K562 (cell line): ENCODE measurements around the gene ADAMTS14. TPM values are rescaled to one million over a fixed set of nuclear protein-coding genes. Genes with fewer than 3 reads are reported as not detected.

Source experiments
- CBX3 ChIP-seq, 2 experiments: IDR thresholded peaks; 1 replicate in 1 of 2; 2 replicates in 1 of 2; pipeline ENCODE4 v1.6.1; 2012; ENCODE audit warnings: inconsistent platforms in 2 of 2, low read length in 2 of 2, borderline replicate concordance in 1 of 2, control low read depth in 1 of 2
- CHCHD3 ChIP-seq: fragments of 250-450 bp; sonication (Bioruptor Pico); IDR thresholded peaks from 2 replicates; pipeline ENCODE4 v2.1.2; 2022; ENCODE audit warnings: mild to moderate bottlenecking
- FOXA1 ChIP-seq: fragments of 450-650 bp; IDR thresholded peaks from 2 replicates; pipeline ENCODE4 v1.6.1; 2016; ENCODE audit warnings: mild to moderate bottlenecking, borderline replicate concordance
- GTF2F1 ChIP-seq: IDR thresholded peaks from 2 replicates; pipeline ENCODE4 v1.6.1; 2011; ENCODE audit warnings: low read depth, low read length, improper control_type of control experiment
- HDAC1 ChIP-seq, 2 experiments: fragments of 450-650 bp; IDR thresholded peaks; 2 replicates each; pipeline ENCODE4 v1.6.1; 2016 to 2017; ENCODE audit warnings: inconsistent platforms in 1 of 2, mild to moderate bottlenecking in 1 of 2, moderate library complexity in 1 of 2
- HNRNPL ChIP-seq: fragments of 200-400 bp; formaldehyde crosslinking; IDR thresholded peaks from 2 replicates; pipeline ENCODE4 v1.6.1; 2017; ENCODE audit warnings: low read depth, mild to moderate bottlenecking, low read length
- MAFF ChIP-seq: IDR thresholded peaks from 2 replicates; pipeline ENCODE4 v1.6.1; 2012; ENCODE audit warnings: low read length, improper control_type of control experiment
- NFATC3 ChIP-seq: fragments of 450-650 bp; IDR thresholded peaks from 2 replicates; pipeline ENCODE4 v1.6.1; 2017; ENCODE audit warnings: mild to moderate bottlenecking
- NFXL1 ChIP-seq: fragments of 450-650 bp; formaldehyde crosslinking; IDR thresholded peaks from 2 replicates; pipeline ENCODE4 v1.4.0; 2021; ENCODE audit warnings: mild to moderate bottlenecking
- PHB2 ChIP-seq: fragments of 450-650 bp; IDR thresholded peaks from 2 replicates; pipeline ENCODE4 v1.6.1; 2017; ENCODE audit warnings: low read depth
- TBL1XR1 ChIP-seq, 2 experiments: IDR thresholded peaks; 2 replicates each; pipeline ENCODE4 v1.6.1; 2012; ENCODE audit warnings: improper control_type of control experiment in 2 of 2, low read length in 2 of 2, mild to moderate bottlenecking in 1 of 2
- TCF7 ChIP-seq: sonication (generic); IDR thresholded peaks from 2 replicates; pipeline ENCODE4 v1.6.1; 2016; ENCODE audit warnings: antibody characterized with exemption, borderline replicate concordance
- ZNF551 ChIP-seq: fragments of 250-450 bp; sonication (Bioruptor Pico); IDR thresholded peaks from 2 replicates; pipeline ENCODE4 v1.5.0; 2021; ENCODE audit warnings: mild to moderate bottlenecking, moderate library complexity
- polyA plus RNA-seq, 8 experiments: library from polyadenylated mRNA; depleted of rRNA in 4 of 8; stranded (reverse) in 5 of 8; unstranded in 3 of 8; fragments of >200 nt; fragmentation: Nextera tagmentation in 2 of 8; fragmentation: Illumina TruSeq in 1 of 8; extraction: Ambion mirVana in 2 of 8; extraction: Trizol in 1 of 8; gene quantifications; 2 replicates each; pipeline versions ENCODE4 v1.2.1 to v1.2.3, GENCODE V29; 2011 to 2014; ENCODE audit warnings: inconsistent platforms in 1 of 8, missing spikeins in 1 of 8
- total RNA-seq, 7 experiments: library from RNA; depleted of rRNA in 6 of 7; stranded (reverse); fragments of >200 nt in 6 of 7; fragmentation: Illumina TruSeq in 2 of 7; extraction: Trizol in 2 of 7; gene quantifications; 2 replicates each; pipeline versions ENCODE4 v1.2.1 to v1.2.3, GENCODE V29; 2011 to 2021; ENCODE audit warnings: low replicate concordance in 1 of 7
- TF ChIP-seq, protein P1 (sequence below): fragments of 200-600 bp; sonication (generic); IDR thresholded peaks from one replicate; pipeline ENCODE4 v1.6.1; 2012; ENCODE audit warnings: mild to moderate bottlenecking, low read depth, low read length, inconsistent platforms
- TF ChIP-seq, protein P2 (sequence below): fragments of 450-650 bp; conservative IDR thresholded peaks from 2 replicates; pipeline ENCODE4 v1.6.1; 2016; ENCODE audit warnings: missing genetic modification characterization, low read depth, mild to moderate bottlenecking, missing compliant biosample characterization, moderate library complexity

ADAMTS14 gene
- total and polyA plus RNA-seq, 9 of the 15 experiments (the other 6 are each of a cell fraction or from before 2014, with no cell fraction given) = 0.04 to 37.4 (median 15.9) TPM

DNA sequence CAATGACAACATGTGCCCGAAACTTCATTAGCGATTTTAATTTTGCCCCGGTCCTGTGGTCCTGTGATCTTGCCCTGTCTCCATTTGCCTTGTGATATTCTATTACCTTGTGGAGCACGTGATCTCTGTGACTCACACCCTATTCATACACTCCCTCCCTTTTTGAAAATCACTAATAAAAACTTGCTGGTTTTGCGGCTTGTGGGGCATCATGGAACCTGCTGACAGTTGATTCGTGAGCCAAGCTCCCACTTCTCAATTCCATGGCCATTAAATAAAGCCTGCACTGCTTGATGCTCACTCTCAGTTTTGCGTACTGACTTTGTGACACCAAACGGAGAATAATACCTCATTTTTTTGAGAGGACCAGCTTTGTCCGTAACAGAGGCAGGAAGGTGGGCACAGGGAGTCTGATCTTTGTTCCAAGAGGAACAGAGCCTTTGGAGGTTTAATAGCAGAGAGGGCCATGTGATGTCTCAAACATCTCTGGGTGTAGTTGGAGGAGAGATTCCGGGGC is 3.8 kb upstream of the ADAMTS14 start (continued):
- TF ChIP-seq, protein P1, sequence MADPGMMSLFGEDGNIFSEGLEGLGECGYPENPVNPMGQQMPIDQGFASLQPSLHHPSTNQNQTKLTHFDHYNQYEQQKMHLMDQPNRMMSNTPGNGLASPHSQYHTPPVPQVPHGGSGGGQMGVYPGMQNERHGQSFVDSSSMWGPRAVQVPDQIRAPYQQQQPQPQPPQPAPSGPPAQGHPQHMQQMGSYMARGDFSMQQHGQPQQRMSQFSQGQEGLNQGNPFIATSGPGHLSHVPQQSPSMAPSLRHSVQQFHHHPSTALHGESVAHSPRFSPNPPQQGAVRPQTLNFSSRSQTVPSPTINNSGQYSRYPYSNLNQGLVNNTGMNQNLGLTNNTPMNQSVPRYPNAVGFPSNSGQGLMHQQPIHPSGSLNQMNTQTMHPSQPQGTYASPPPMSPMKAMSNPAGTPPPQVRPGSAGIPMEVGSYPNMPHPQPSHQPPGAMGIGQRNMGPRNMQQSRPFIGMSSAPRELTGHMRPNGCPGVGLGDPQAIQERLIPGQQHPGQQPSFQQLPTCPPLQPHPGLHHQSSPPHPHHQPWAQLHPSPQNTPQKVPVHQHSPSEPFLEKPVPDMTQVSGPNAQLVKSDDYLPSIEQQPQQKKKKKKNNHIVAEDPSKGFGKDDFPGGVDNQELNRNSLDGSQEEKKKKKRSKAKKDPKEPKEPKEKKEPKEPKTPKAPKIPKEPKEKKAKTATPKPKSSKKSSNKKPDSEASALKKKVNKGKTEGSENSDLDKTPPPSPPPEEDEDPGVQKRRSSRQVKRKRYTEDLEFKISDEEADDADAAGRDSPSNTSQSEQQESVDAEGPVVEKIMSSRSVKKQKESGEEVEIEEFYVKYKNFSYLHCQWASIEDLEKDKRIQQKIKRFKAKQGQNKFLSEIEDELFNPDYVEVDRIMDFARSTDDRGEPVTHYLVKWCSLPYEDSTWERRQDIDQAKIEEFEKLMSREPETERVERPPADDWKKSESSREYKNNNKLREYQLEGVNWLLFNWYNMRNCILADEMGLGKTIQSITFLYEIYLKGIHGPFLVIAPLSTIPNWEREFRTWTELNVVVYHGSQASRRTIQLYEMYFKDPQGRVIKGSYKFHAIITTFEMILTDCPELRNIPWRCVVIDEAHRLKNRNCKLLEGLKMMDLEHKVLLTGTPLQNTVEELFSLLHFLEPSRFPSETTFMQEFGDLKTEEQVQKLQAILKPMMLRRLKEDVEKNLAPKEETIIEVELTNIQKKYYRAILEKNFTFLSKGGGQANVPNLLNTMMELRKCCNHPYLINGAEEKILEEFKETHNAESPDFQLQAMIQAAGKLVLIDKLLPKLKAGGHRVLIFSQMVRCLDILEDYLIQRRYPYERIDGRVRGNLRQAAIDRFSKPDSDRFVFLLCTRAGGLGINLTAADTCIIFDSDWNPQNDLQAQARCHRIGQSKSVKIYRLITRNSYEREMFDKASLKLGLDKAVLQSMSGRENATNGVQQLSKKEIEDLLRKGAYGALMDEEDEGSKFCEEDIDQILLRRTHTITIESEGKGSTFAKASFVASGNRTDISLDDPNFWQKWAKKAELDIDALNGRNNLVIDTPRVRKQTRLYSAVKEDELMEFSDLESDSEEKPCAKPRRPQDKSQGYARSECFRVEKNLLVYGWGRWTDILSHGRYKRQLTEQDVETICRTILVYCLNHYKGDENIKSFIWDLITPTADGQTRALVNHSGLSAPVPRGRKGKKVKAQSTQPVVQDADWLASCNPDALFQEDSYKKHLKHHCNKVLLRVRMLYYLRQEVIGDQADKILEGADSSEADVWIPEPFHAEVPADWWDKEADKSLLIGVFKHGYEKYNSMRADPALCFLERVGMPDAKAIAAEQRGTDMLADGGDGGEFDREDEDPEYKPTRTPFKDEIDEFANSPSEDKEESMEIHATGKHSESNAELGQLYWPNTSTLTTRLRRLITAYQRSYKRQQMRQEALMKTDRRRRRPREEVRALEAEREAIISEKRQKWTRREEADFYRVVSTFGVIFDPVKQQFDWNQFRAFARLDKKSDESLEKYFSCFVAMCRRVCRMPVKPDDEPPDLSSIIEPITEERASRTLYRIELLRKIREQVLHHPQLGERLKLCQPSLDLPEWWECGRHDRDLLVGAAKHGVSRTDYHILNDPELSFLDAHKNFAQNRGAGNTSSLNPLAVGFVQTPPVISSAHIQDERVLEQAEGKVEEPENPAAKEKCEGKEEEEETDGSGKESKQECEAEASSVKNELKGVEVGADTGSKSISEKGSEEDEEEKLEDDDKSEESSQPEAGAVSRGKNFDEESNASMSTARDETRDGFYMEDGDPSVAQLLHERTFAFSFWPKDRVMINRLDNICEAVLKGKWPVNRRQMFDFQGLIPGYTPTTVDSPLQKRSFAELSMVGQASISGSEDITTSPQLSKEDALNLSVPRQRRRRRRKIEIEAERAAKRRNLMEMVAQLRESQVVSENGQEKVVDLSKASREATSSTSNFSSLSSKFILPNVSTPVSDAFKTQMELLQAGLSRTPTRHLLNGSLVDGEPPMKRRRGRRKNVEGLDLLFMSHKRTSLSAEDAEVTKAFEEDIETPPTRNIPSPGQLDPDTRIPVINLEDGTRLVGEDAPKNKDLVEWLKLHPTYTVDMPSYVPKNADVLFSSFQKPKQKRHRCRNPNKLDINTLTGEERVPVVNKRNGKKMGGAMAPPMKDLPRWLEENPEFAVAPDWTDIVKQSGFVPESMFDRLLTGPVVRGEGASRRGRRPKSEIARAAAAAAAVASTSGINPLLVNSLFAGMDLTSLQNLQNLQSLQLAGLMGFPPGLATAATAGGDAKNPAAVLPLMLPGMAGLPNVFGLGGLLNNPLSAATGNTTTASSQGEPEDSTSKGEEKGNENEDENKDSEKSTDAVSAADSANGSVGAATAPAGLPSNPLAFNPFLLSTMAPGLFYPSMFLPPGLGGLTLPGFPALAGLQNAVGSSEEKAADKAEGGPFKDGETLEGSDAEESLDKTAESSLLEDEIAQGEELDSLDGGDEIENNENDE = no peak
- TF ChIP-seq NFATC3 (0 out of 2 replicates have a peak, but pooled peaks have one; percentile 26), FOXA1 (no peak), PHB2 (no peak), GTF2F1 (no peak), HNRNPL (no peak), ZNF551 (no peak), HDAC1 (IDR thresholded peaks at IDR 0.05) (peak in 1 of 2 experiments; percentile 32; a peak in 1 of 4 replicates), CHCHD3 (CRISPR knock-in tag) (no peak), CBX3 (IDR thresholded peaks at IDR 0.05; ENCODE audit: borderline replicate concordance in 1 of 2, low read length in 2 of 2) (no peak; a peak in 1 of 3 replicates), TCF7 (no peak), MAFF (no peak), NFXL1 (CRISPR knock-in tag) (peak; percentile 61; the same call in 1 of the 2 replicates), TBL1XR1 (IDR thresholded peaks at IDR 0.05; ENCODE audit: low read length in 2 of 2) (no peak)
- TF ChIP-seq, protein P2, sequence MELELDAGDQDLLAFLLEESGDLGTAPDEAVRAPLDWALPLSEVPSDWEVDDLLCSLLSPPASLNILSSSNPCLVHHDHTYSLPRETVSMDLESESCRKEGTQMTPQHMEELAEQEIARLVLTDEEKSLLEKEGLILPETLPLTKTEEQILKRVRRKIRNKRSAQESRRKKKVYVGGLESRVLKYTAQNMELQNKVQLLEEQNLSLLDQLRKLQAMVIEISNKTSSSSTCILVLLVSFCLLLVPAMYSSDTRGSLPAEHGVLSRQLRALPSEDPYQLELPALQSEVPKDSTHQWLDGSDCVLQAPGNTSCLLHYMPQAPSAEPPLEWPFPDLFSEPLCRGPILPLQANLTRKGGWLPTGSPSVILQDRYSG (tag) = peak; percentile 96; the same call in 1 of the 2 replicates
